GM12878 (cell line): ENCODE data around the gene LPIN2. TPM values are rescaled to one million over a fixed set of nuclear protein-coding genes. Genes with fewer than 3 reads are reported as not detected.

Experiments
- ATAC-seq: fragments of 200-7000 bp; cut with Tn5 transposase; 3 replicates; pipeline ENCODE4 v1.9.1; 2020; ENCODE audit warnings: mild to moderate bottlenecking, moderate library complexity
- BruUV-seq: library from RNA; stranded (reverse); fragments of 400-500 nt; replicated peaks from 2 replicates; lab custom pipeline; 2021; lab: Mats Ljungman, UMichigan
- CTCF ChIA-PET: fragments of 300-600 bp; sonication (Branson Sonifier 250); formaldehyde crosslinking; extraction: SDS; loops from one replicate; lab custom pipeline; 2021; ENCODE audit warnings: inconsistent platforms; lab: Yijun Ruan, JAX
- POLR2A ChIA-PET: fragments of 350-600 bp; formaldehyde crosslinking; extraction: SDS; loops from one replicate; lab custom pipeline; 2021; ENCODE audit warnings: inconsistent platforms; lab: Charles Lee
- RAD21 ChIA-PET: fragments of 300-600 bp; sonication (Branson Sonifier 250); formaldehyde crosslinking; loops from one replicate; lab custom pipeline; 2023; ENCODE audit warnings: antibody characterized with exemption; ENCODE audit not compliant: unreplicated experiment; lab: Charles Lee
- SMC1A ChIA-PET: fragments of 300-600 bp; sonication (Branson Sonifier 250); formaldehyde crosslinking; loops from one replicate; lab custom pipeline; 2023; ENCODE audit not compliant: unreplicated experiment, uncharacterized antibody; lab: Charles Lee
- DNase-seq: peaks from one replicate; pipeline ENCODE4 v3.0.0-alpha.2; 2011; ENCODE audit warnings: low read depth, low spot score
- FAIRE-seq: peaks from 3 replicates; lab custom pipeline; 2011; peaks lifted over from hg19 to GRCh38; lab: Jason Lieb, UNC
- H2AFZ ChIP-seq: 2 replicates; pipeline ENCODE4 v1.6.0; 2011; ENCODE audit warnings: low read depth, low read length, control low read depth; ENCODE audit not compliant: control insufficient read depth
- H3K27ac ChIP-seq: 2 replicates; pipeline ENCODE4 v1.5.1; 2011; ENCODE audit warnings: control low read depth; ENCODE audit not compliant: control insufficient read depth, insufficient read depth
- H3K27me3 ChIP-seq, 2 experiments: replicated peaks in 1 of 2; 2 replicates each; pipeline versions ENCODE4 v1.6.0 to v1.6.1; 2011; ENCODE audit warnings: low read length in 1 of 2; ENCODE audit not compliant: control insufficient read depth in 2 of 2, insufficient read depth in 2 of 2
- H3K36me3 ChIP-seq, 2 experiments: 2 replicates each; pipeline ENCODE4 v1.5.1; 2011; ENCODE audit warnings: low read length in 1 of 2; ENCODE audit not compliant: control insufficient read depth in 2 of 2, insufficient read depth in 2 of 2
- H3K4me1 ChIP-seq: 2 replicates; pipeline ENCODE4 v1.6.1; 2011; ENCODE audit warnings: mild to moderate bottlenecking, low read length, moderate library complexity, mixed read lengths; ENCODE audit not compliant: control insufficient read depth, insufficient read depth
- H3K4me2 ChIP-seq: 2 replicates; pipeline ENCODE4 v1.6.0; 2011; ENCODE audit warnings: control low read depth; ENCODE audit not compliant: control insufficient read depth, insufficient read depth
- H3K4me3 ChIP-seq: fragments of 200-600 bp; sonication (generic); 2 replicates; pipeline ENCODE4 v1.5.1; 2016
- H3K79me2 ChIP-seq: 2 replicates; pipeline ENCODE4 v1.6.0; 2011; ENCODE audit warnings: low read length; ENCODE audit not compliant: control insufficient read depth, insufficient read depth
- H3K9ac ChIP-seq: 2 replicates; pipeline ENCODE4 v1.8.0; 2011; ENCODE audit warnings: low read length, control low read depth, mixed read lengths; ENCODE audit not compliant: control insufficient read depth, insufficient read depth
- H3K9me3 ChIP-seq: replicated peaks from 3 replicates; pipeline ENCODE4 v1.5.1; 2011; ENCODE audit warnings: mild to moderate bottlenecking, low read length; ENCODE audit not compliant: control insufficient read depth, insufficient read depth
- H4K20me1 ChIP-seq: 2 replicates; pipeline ENCODE4 v1.6.0; 2011; ENCODE audit not compliant: control insufficient read depth, insufficient read depth
- ASH2L ChIP-seq: fragments of 300-600, 200-600 bp; sonication (generic); IDR thresholded peaks from 2 replicates; pipeline ENCODE4 v1.6.1; 2017; ENCODE audit warnings: low read depth, mild to moderate bottlenecking, borderline replicate concordance
- ATF7 ChIP-seq: fragments of 450-650 bp; IDR thresholded peaks from 2 replicates; pipeline ENCODE4 v1.6.1; 2016; ENCODE audit warnings: low read depth, mild to moderate bottlenecking
- BRCA1 ChIP-seq: IDR thresholded peaks from 2 replicates; pipeline ENCODE4 v1.6.1; 2011; ENCODE audit warnings: low read depth, low read length, improper control_type of control experiment
- E2F4 ChIP-seq: IDR thresholded peaks from 2 replicates; pipeline ENCODE4 v1.6.1; 2012; ENCODE audit warnings: low read depth, low read length, improper control_type of control experiment
- ESRRA ChIP-seq: IDR thresholded peaks from 2 replicates; pipeline ENCODE4 v1.6.1; 2012; ENCODE audit warnings: mild to moderate bottlenecking, low read length, improper control_type of control experiment
- HCFC1 ChIP-seq: fragments of 150-350 bp; IDR thresholded peaks from 2 replicates; pipeline ENCODE4 v1.6.1; 2014; ENCODE audit warnings: low read length
- IKZF2 ChIP-seq, 2 experiments: fragments of 450-650 bp; IDR thresholded peaks; 2 replicates each; pipeline ENCODE4 v1.6.1; 2017; ENCODE audit warnings: mild to moderate bottlenecking in 2 of 2, moderate library complexity in 2 of 2
- IRF5 ChIP-seq: fragments of 450-650 bp; IDR thresholded peaks from 2 replicates; pipeline ENCODE4 v1.6.1; 2017; ENCODE audit warnings: borderline replicate concordance
- NFYB ChIP-seq: IDR thresholded peaks from 2 replicates; pipeline ENCODE4 v1.6.1; 2011; ENCODE audit warnings: low read depth, mild to moderate bottlenecking, low read length, improper control_type of control experiment, moderate library complexity; ENCODE audit not compliant: insufficient read depth
- NR2C1 ChIP-seq: fragments of 450-650 bp; IDR thresholded peaks from 2 replicates; pipeline ENCODE4 v1.6.1; 2017; ENCODE audit warnings: antibody characterized with exemption, mild to moderate bottlenecking, moderate library complexity
- RAD21 ChIP-seq: IDR thresholded peaks from 2 replicates; pipeline ENCODE4 v1.6.1; 2011; ENCODE audit warnings: mild to moderate bottlenecking, low read depth, low read length, moderate library complexity; ENCODE audit not compliant: insufficient read depth
- RUNX3 ChIP-seq: IDR thresholded peaks from 2 replicates; pipeline ENCODE4 v1.6.1; 2012; ENCODE audit warnings: low read length, inconsistent platforms
- SPI1 ChIP-seq: IDR thresholded peaks from 2 replicates; pipeline ENCODE4 v1.6.1; 2011; ENCODE audit warnings: low read depth, mild to moderate bottlenecking, low read length, moderate library complexity, borderline replicate concordance; ENCODE audit not compliant: insufficient read depth
- SUZ12 ChIP-seq: fragments of 200-600 bp; sonication (generic); IDR thresholded peaks from one replicate; pipeline ENCODE4 v1.6.1; 2018; ENCODE audit warnings: antibody characterized with exemption, mild to moderate bottlenecking; ENCODE audit not compliant: unreplicated experiment
- TARDBP ChIP-seq: IDR thresholded peaks from 2 replicates; pipeline ENCODE4 v1.6.1; 2016; ENCODE audit warnings: borderline replicate concordance
- TCF7 ChIP-seq: IDR thresholded peaks from 2 replicates; pipeline ENCODE4 v1.6.1; 2014; ENCODE audit warnings: antibody characterized with exemption, borderline replicate concordance
- ZBTB33 ChIP-seq: fragments of 450-650 bp; IDR thresholded peaks from 2 replicates; pipeline ENCODE4 v1.6.1; 2017; ENCODE audit warnings: mild to moderate bottlenecking
- ZNF217 ChIP-seq: fragments of 450-650 bp; IDR thresholded peaks from 2 replicates; pipeline ENCODE4 v1.6.1; 2017; ENCODE audit warnings: antibody characterized with exemption, mild to moderate bottlenecking
- ZNF274 ChIP-seq: IDR thresholded peaks from one replicate; pipeline ENCODE4 v1.8.0; 2011; ENCODE audit not compliant: insufficient read length, insufficient read depth
- WGBS: methylation state at CpG from one replicate; pipeline ENCODE4 v1.1.6; 2016; ENCODE audit warnings: low lambda C conversion rate; ENCODE audit not compliant: insufficient replicate concordance, insufficient coverage; ENCODE audit errors: missing lambda C conversion rate; 5-methylcytosine and 5-hydroxymethylcytosine counted together
- in situ Hi-C: fragments of 300-500 bp; cut with MboI; formaldehyde crosslinking; loops from 9 replicates; pipeline ENCODE4 v1.14.3; 2018; ENCODE audit warnings: mixed read lengths
- intact Hi-C: fragments of 100-400 bp; cut with micrococcal nuclease; formaldehyde crosslinking; loops from one replicate; pipeline ENCODE4 v1.14.2; 2022; ENCODE audit not compliant: unreplicated experiment
- polyA plus RNA-seq, 11 experiments: library from polyadenylated mRNA; depleted of rRNA in 4 of 11; unstranded in 6 of 11; stranded (reverse) in 5 of 11; fragments of >200 nt; fragmentation: Nextera tagmentation in 4 of 11; fragmentation: Illumina TruSeq in 1 of 11; extraction: Ambion mirVana in 4 of 11; extraction: Trizol in 1 of 11; gene quantifications; 1 replicate in 1 of 11; 2 replicates in 10 of 11; pipeline versions ENCODE4 v1.2.1 to v1.2.3, GENCODE V29; 2011 to 2016; ENCODE audit warnings: inconsistent platforms in 2 of 11, missing spikeins in 2 of 11, low read depth in 1 of 11
- total RNA-seq, 4 experiments: library from RNA; depleted of rRNA in 3 of 4; stranded (reverse); fragments of >200 nt in 3 of 4; fragmentation: Illumina TruSeq in 1 of 4; extraction: Trizol in 1 of 4; gene quantifications; 2 replicates each; pipeline versions ENCODE4 v1.2.1 to v1.2.3, GENCODE V29; 2013 to 2021

Gene LPIN2
- total and polyA plus RNA-seq, 10 of the 15 experiments (the other 5 are each of a cell fraction or from before 2014, with no cell fraction given): 4.1 to 28.0 (median 15.9) TPM

GRCh38 chr18:3002732-3003131 lies 10.2 kb downstream of the LPIN2 start:
- Histone ChIP-seq H3K4me2 (no peak overlapping the region), H3K9ac (no peak overlapping the region), H3K9me3 (peaks cover 5% of the 10 kb centered on the region; the same call in 1 of the 3 replicates), H3K4me3 (no peak overlapping the region), H3K79me2 (peaks cover 13% of the 10 kb centered on the region), H3K27me3 (no peaks in the 10 kb centered on the region), H4K20me1 (no peaks in the 10 kb centered on the region), H3K4me1 (peaks cover 14% of the 10 kb centered on the region), H3K36me3 (no peaks in the 10 kb centered on the region; a peak in 1 of 4 replicates), H2AFZ (no peak overlapping the region), H3K27ac (no peak overlapping the region)
- no peak for DNase-seq
- CTCF ChIA-PET: interaction anchor here (0.6 to 3.1 kb wide), 7 partner anchors 8 to 184 kb away, joined by 3 to 9 read pairs (median 4); no protein-coding TSS in a partner anchor
- in situ Hi-C loops: no loop called here
- RAD21 ChIA-PET: interaction anchor here (0.9 to 2.0 kb wide), 4 partner anchors 9 to 248 kb away, joined by 3 to 7 read pairs (median 6); no protein-coding TSS in a partner anchor
- POLR2A ChIA-PET: interaction anchor here (0.8 to 1.1 kb wide), 2 partner anchors 9 to 12 kb away, joined by 4 to 5 read pairs; no protein-coding TSS in a partner anchor
- intact Hi-C loops: no loop called here
- no peak for ATAC-seq
- SMC1A ChIA-PET: interaction anchor here (1.0 to 2.2 kb wide), 7 partner anchors 9 to 244 kb away, joined by 3 to 9 read pairs (median 4); no protein-coding TSS in a partner anchor
- TF ChIP-seq ZBTB33 (no peak), IKZF2 (IDR thresholded peaks at IDR 0.05) (no peak), ASH2L (no peak), NR2C1 (no peak), RUNX3 (no peak), IRF5 (no peak), TARDBP (no peak), E2F4 (no peak), SUZ12 (no peak), BRCA1 (no peak), SPI1 (no peak), TCF7 (no peak), ATF7 (no peak), ZNF274 (no peak), NFYB (no peak), ESRRA (no peak), HCFC1 (no peak), ZNF217 (no peak), RAD21 (no peak)
- BruUV-seq: no TSS peak
- WGBS: 58% methylated on average over 5 of the region's 5 CpGs
- no peak for FAIRE-seq
